NCI-H2171 (cell line): ENCODE data around the gene NELL2.
"Not testable (repeated sequence)": the region's sequence is repeated elsewhere in the genome, so short reads cannot be mapped to it uniquely, and the experiment has no call there.

Experiments used
- DNase-seq: peaks from one replicate; lab custom pipeline; 2025; lab: John Stamatoyannopoulos, UW

NELL2 gene

GRCh38 chr12:44778863-44779262 is 97.3 kb downstream of the NELL2 start:
- no peak for DNase-seq

GRCh38 chr12:44777044-44777443 is 99.1 kb downstream of the NELL2 start:
- DNase-seq, result no peak

DNA sequence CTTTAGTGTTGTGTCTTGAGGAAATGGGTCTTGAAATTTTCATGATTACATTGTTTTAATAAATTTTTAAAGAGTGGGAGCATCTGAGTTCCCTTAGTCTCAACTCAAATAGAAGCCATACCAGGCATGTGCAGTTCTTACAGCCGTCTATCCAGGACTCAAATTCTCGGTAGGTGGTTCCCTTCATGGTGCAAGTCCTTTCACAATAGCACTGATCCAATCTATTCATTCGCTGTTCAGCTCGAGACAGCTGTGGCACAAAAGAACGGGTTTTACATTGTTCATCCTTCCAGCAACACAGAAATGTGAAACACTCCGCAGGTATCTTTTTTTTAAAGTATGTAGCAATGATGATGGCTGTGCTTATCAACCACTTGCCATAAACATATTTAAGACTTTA is 100.2 kb downstream of the NELL2 start:
- no peak for DNase-seq

DNA sequence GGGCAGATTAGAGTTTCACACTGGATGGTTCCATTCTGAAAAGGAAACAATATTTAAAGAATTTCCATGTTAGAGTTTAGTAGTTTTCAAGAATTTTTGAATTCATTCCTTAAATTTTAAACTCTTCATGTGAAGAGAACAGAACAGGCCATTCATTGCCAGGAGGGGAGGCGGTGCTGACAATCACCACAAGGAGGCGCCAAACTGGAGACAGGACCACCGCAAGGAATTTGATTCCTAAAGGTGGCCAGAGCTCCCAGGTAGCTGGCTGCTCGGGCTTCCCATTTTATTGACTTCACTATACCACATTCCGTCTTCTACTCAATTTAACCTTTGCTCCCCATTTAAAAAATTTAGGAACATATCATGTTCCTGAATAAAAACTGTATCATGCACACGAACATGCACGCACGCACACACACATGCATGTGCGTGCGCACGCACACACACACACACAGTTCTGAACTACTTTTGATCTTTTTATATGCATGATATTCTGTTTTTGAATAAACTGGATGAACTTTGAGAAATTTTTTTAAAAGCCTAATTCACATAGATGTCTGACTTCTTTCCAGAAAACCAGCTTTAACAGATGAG is 101.2 kb downstream of the NELL2 start:
- no peak for DNase-seq

DNA sequence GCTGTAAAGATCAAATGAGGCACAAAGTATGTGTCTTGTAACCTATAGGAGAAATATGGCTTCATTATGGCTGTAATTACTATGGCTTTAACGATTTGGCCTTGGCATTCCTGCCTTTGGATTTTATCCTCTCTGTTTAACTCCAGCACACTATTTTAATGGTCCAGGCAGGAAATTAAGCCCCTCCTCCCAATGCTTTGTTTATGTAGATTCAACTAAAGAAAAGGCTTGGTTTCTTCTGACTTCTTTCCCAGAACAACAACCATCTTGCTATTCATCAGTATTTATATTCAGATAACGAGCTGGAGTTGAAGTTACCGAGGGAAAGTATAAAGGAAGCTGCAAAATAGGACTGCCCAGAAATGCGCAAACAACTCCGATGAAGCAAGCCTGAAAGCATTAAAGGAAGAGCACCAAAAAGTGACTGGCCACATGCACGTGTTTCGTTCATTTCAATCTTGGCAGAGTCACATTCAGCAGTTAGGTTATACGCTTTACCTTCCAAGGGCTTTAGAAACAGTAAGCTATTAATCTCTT is 104.6 kb downstream of the NELL2 start:
- no peak for DNase-seq

GRCh38 chr12:44765796-44766195 is 110.3 kb downstream of the NELL2 start:
- no peak for DNase-seq

GRCh38 chr12:44763021-44763420 is 113.1 kb downstream of the NELL2 start:
- DNase-seq, result no peak

DNA sequence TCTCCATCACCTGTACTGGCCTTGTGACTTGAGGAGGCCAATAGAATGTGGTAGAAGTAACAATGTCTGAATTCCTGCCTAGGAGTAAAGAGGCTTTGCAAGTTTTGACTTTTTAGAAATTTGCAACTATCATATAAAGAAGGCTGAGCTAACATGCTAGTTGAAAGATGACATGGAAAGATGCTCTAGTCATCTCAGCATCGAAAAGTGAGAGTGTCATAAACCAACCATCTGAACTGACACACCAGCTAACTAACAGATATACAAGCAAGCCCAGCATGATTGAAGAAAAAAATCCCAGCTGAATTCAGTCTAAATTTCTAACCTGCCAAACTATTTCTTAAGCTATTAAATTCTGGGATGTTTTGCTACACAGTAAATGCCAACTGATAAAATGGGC is 116.8 kb downstream of the NELL2 start:
- no peak for DNase-seq

- no peak for DNase-seq
Observed at GRCh38 chr12:44750468-44750867, 125.6 kb downstream of the NELL2 start.

- no peak for DNase-seq
Observed at GRCh38 chr12:44749566-44749965, 126.5 kb downstream of the NELL2 start.

DNA sequence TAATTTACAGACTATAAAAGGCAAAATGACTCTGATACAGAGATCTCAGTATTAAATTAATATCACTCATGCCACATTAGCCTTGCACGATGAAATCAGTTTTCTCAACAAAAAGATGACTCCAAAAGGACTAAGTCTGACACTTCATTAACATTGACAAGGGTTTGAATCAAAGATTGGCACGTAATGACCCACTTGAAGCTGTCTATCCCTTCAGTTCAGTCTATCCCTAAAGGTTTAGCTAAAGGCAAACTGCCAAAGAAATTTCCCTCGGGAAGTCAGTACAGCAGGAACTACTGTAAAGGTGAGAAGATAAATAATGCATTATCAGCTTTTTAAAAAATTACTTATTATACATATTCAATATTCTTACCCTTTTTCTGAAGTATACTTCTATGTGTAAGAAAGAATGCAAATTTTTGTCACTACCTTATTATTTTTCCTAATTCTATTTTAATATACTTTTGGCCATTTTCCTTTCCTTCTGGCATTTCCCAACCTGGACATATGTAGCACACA is 127.1 kb downstream of the NELL2 start:
- DNase-seq, result no peak

- not testable (repeated sequence) for DNase-seq
Observed at GRCh38 chr12:44741292-44741980, 134.7 kb downstream of the NELL2 start.

- no peak for DNase-seq
Observed at GRCh38 chr12:44738051-44738450, 138.1 kb downstream of the NELL2 start.

DNA sequence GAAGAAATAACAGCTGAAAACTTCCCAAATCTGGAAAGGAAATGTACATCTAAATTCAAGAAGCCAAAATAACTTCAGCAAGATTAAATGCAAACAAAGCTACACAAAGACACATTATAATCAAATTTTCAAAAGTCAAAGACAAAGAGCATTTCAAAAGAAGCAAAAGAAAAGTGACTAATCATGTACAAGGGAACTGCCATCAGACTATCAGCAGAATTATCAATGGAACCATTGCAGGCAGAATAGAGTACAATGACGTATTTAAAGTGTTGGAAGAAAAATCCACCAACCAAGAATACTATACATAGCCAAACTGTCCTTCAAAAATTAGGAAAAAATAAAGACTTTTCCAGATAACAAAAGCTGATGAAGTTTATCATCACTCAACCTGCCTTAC is 147.5 kb downstream of the NELL2 start:
- DNase-seq, result no peak

DNA sequence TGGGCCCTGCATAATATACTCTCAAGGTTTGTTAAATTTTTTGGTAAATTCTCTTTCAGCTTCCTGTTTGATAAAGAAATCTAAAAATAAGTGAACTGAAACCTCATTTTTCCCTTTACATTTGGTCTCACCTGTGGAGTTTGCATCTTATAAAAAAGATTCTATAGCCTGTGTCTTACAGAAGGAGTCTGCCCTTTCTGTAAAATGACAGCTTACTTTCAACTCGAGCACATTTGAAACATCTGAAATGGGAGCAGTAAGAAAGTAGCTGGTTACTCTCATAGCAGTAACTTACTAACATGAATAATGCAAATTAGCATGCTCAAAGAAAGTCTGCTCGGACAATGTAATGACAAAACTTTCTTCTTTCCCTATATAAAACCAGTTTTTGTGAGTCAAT is 155.8 kb downstream of the NELL2 start:
- no peak for DNase-seq

DNA sequence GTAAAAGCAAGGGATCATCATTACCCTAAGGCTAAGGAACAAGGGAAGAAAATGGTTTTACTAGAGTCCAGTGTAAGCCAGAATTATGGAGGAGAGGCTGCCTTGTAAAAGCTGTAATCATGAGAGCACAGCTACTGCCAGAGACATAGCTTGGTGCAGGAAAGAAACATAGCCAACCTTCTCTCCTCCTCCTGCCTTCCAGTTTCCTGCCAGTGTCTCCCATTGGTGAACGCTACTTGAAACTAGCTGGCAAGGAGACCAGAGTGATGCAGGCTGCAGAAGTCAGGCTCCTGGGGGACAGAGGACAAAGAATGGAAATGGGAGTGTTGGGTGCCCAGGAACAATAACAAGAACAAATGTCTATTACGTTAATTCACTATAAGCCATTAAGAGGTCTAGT is 158.5 kb downstream of the NELL2 start:
- no peak for DNase-seq

- DNase-seq, result no peak
Observed at GRCh38 chr12:44716711-44717110, 159.4 kb downstream of the NELL2 start.

- no peak for DNase-seq
Observed at GRCh38 chr12:44711736-44712135, 164.4 kb downstream of the NELL2 start.

- no peak for DNase-seq
Observed at GRCh38 chr12:44709166-44709565, 166.9 kb downstream of the NELL2 start.

DNA sequence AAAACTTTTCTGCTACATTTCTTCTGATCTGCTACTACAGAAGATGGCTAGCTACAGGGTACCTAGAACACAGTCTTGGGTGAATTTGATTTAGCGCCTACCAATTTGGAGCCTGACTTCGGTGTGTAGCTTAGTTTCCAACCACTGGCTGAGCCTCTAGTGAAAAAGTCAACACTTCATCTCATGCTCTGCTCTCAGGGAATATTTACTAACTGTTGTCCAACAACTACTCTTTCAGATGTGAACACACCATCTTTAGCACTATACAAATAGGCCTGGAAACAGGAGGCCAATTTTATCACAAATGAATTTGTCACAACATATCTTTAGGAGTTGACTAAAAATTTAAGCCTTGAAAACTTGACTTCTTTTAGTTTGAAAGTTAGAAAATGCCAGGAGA is 167.9 kb downstream of the NELL2 start:
- no peak for DNase-seq

DNA sequence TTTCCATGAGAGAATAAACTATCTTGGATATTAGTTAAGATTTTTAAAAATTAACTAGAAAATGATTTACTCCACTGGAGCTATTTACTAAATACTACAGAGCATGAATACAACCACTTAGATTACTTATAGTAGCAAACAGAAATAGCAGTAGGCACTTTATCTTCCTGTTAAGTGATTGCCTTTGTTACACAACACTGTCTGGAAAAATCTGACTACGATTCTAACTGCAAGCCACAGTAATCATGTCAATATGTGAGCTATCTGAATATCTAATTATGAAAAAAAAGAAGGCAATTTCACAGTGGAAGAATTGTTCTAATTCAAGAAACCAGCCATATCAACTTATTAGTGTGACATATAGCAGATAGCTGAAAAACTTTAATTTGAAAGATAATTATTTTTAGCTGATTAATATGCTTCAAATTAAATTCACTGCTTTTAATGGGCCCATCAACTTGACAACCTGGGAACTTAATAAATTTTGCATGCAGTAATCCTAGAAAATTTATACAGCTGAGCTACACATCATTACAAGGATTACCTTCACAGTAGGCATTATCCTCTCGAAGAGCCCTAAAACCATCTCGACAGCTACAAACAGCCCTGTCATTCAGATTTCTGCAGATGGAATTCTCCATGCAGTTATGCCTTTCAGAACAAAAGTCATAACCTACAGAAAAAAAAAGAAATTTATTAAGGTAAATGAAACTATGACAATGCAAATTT is 172.8 kb downstream of the NELL2 start:
- no peak for DNase-seq

GRCh38 chr12:44697511-44697910 is 178.6 kb downstream of the NELL2 start:
- DNase-seq, result no peak

- no peak for DNase-seq
Observed at GRCh38 chr12:44696542-44696941, 179.6 kb downstream of the NELL2 start.
